HUES64 (cell line): ENCODE measurements around the gene TBC1D22A.

Source experiments
- H3K27ac ChIP-seq: 2 replicates; pipeline ENCODE4 v1.7.0; 2013; ENCODE audit warnings: low read depth, low read length, inconsistent platforms
- H3K27me3 ChIP-seq: 2 replicates; pipeline ENCODE4 v1.6.1; 2013; ENCODE audit warnings: mild to moderate bottlenecking, low read length; ENCODE audit not compliant: insufficient read depth
- H3K36me3 ChIP-seq: 2 replicates; pipeline ENCODE4 v1.6.1; 2013; ENCODE audit warnings: mild to moderate bottlenecking, low read length; ENCODE audit not compliant: insufficient read depth
- H3K4me1 ChIP-seq: 2 replicates; pipeline ENCODE4 v1.6.1; 2013; ENCODE audit warnings: mild to moderate bottlenecking, low read length, moderate library complexity; ENCODE audit not compliant: insufficient read depth
- H3K4me3 ChIP-seq: 2 replicates; pipeline ENCODE4 v1.5.1; 2013; ENCODE audit warnings: mild to moderate bottlenecking, low read length, moderate library complexity
- H3K9ac ChIP-seq: 2 replicates; pipeline ENCODE4 v1.6.1; 2013; ENCODE audit warnings: mild to moderate bottlenecking, low read depth, low read length
- H3K9me3 ChIP-seq: 2 replicates; pipeline ENCODE4 v1.6.1; 2013; ENCODE audit warnings: low read depth, low read length; ENCODE audit not compliant: insufficient read depth
- WGBS: fragments of 150-250, 120-280 bp; methylation state at CpG from one replicate; pipeline ENCODE4 v1.1.7; 2013; ENCODE audit warnings: missing lambda C conversion rate; 5-methylcytosine and 5-hydroxymethylcytosine counted together

The TBC1D22A gene

DNA sequence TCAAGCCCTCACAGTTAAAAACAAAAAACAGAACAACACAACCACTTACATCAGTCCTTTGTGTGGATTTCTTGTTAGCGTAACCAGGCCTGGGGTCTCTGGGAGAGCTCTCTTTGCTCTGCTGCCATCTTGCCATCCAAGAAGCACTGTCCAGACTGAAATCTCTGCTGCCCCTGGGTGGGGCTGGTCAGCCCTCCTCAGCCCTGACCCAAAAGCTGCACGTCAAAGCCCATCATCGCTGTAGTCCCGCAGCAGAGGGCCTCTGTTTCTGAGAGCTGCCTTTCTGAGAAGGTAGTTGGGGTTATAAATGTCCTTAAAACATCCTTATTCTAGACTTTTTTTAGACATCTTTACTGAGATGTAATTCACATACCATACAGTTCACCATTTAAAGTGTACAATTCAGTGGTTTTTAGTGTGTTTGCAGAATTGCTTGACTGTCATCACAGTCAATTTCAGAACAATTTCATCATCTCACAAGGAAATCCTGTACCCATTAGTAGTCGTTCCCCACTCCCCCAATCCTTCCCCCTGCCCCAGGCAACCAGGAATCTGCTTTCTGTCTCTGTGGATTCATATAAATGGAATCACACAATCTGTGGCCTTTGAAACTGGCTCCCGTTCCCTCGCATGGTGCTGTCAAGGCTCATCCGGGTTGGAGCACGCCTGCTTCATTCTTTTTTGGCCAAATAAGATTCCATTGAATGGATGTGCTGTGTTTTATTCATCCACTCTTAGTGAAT is 94.9 kb downstream of the TBC1D22A start:
- H3K36me3 ChIP-seq: no peaks in the 10 kb centered on the region
- no peaks in the 10 kb centered on the region for H3K27me3 ChIP-seq
- H3K4me3 ChIP-seq: no peak overlapping the region
- H3K9ac ChIP-seq: no peak overlapping the region
- WGBS: 95% methylated on average over 9 of the region's 9 CpGs
- no peaks in the 10 kb centered on the region for H3K4me1 ChIP-seq
- H3K9me3 ChIP-seq: no peaks in the 10 kb centered on the region
- H3K27ac ChIP-seq: no peak overlapping the region

DNA sequence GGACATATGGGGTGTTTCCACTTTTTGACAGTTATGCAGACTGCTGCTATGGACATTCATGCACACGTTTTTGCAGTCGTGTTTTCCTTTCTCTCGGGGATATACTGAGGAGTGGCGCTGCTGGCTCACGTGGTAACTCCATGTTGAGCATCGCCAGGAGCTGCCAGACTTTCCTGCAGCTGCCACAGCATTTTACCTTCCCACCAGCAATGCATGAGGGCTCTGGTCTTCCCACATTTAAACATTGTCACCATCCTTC is 95.4 kb downstream of the TBC1D22A start:
- Histone ChIP-seq H3K4me1 (no peaks in the 10 kb centered on the region), H3K27ac (no peak overlapping the region), H3K4me3 (no peak overlapping the region), H3K36me3 (no peaks in the 10 kb centered on the region), H3K27me3 (no peaks in the 10 kb centered on the region), H3K9me3 (no peaks in the 10 kb centered on the region), H3K9ac (no peak overlapping the region)
- WGBS: 94% methylated on average over 6 of the region's 6 CpGs

DNA sequence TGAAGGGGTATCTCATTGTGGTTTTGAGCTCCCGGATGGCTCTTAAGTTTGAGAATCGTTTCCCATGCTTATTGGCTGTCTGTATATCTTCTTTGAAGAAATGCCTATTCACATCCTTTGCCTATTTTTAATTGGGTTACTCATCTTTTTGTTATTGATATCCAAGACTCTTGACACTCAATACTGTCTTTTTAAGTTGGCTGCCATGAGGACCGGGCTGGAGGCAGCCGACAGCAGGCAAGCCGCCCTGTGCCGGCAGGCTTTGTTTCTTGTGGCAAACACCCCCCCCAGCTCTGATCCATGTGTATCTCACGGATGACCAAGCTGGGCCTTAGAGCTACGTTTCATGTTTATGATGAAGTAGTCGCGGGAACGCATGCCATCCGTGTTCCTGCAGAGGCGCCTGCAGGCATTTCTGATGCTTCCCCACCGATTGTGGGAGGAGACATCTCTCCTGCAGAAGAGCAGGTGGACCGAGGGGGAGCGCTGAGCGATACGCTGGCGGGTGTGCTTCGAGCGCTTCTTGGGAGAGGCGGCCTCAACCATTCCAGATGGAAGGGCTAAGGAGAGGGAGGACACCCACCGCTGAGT is 95.8 kb downstream of the TBC1D22A start:
- 96% methylated on average over 23 of the region's 23 CpGs for WGBS
- H3K27me3 ChIP-seq: no peaks in the 10 kb centered on the region

DNA sequence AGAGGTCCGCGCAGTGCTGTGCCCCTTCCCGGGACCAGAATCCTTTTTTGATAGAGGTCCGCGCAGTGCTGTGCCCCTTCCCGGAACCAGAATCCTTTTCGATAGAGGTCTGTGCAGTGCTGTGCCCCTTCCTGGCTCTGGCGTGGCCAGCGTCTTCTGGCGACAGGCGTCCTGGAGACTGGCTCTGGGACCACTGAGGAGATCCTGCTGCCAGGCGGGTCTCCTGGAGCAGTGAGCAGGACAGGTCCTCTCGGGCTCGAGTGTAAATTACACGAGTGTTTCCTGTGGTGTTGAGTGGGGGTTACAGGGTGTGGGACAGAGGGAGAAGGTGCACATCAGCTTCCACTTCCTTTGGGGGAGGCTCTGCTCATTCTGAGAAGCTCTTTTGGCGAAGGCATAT is 98.1 kb downstream of the TBC1D22A start:
- Histone ChIP-seq H3K4me1 (no peaks in the 10 kb centered on the region), H3K27ac (no peak overlapping the region), H3K36me3 (no peaks in the 10 kb centered on the region), H3K9ac (no peak overlapping the region), H3K27me3 (no peaks in the 10 kb centered on the region), H3K4me3 (no peak overlapping the region), H3K9me3 (no peaks in the 10 kb centered on the region)
- 96% methylated on average over 16 of the region's 16 CpGs for WGBS

More for the DNA sequence above, 95.8 kb downstream of the TBC1D22A start:
- Histone ChIP-seq H3K27ac (no peak overlapping the region), H3K4me3 (no peak overlapping the region), H3K36me3 (no peaks in the 10 kb centered on the region), H3K9ac (no peak overlapping the region), H3K9me3 (no peaks in the 10 kb centered on the region), H3K4me1 (no peaks in the 10 kb centered on the region)

DNA sequence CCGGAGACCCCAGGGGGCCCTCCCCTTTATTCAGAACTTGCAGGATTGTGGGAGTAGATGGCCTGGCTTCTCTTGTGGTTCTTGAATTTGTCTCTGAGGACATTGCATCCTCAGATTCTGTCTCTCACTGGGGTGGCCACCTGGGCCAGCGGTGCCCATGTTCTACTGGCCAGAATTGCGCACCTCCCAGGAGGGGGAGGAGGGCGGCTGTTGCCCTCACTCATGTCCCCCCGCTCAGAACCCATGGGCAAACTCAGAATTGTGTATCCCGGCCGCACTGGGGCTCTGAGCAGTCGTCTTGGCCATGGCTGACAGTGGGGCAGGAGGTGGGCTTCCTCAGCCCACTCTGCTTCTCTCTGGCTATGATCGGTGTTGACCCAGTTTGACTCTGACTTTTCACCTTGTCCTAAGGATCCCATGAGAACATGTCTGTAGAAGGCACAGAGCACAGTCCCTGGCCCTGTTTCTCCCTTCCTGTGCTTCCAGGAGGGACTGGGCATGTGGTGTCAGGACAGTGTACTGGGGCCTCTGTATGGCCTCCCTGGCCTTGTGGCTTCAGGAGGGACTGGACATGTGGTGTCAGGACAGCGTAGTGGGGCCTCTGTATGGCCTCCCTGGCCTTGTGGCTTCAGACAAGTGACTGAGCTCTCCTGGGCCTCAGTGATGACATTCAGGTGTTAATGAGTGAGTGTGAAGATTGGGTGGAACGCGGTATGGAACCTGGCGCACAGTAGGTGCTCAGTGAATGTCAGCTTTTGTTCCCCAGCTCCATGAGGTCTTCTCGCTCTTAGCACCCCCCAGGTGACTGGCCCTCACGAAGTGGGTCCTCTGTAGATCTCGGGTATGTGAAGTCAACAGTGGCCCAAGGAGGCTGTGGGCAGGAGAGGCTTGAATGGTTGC is 99.3 kb downstream of the TBC1D22A start:
- H3K27ac ChIP-seq: no peak overlapping the region
- no peaks in the 10 kb centered on the region for H3K9me3 ChIP-seq
- no peak overlapping the region for H3K4me3 ChIP-seq
- no peaks in the 10 kb centered on the region for H3K27me3 ChIP-seq
- 0 out of 2 replicates have a peak, but pooled peaks cover 5% of the 10 kb centered on the region for H3K4me1 ChIP-seq
- H3K36me3 ChIP-seq: no peaks in the 10 kb centered on the region
- no peak overlapping the region for H3K9ac ChIP-seq
- WGBS: 86% methylated on average over 16 of the region's 16 CpGs

DNA sequence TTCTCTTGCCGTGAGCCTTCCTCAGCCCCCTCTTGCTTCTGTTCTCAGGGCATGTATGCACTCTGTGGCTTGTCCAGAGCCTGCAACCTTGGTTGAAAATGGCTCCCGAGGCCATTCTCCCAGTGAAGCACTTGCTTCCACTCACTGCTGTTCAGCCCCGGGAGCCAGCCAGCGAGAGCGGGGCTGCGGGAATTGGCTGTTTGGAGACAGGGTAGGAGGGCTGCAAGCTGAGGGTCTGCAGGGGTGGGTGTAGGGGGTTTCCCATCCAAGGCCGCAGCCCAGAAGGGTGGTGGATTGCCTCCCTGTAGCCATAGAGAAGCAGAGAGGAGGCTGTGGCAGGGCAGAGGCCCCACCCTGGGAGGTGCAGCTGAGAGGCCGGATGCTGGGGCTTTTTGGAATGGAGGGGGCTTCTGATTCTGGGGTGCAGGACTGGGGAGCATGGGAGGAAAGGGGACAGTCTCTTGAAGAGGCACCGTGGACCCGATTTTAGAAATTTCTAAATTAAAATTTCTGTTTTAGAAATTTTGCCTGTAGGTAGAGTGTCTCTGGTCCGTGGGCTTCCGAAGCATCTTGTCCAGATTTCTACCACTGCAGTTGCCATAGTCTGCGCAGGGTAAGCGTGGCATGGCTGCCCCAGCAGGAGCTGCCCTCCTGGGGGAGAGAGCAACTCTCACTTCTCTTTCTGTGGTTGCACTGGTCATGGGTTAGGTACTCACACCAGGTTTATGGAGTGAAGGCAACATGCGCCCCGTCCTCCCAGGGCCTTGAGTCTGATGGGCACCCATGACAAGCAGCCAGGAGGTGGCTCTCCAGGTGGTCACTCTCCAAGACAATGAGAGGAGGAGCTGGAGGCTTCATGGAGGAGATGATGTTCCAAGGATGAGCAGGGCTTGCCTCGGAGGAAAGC is 100.2 kb downstream of the TBC1D22A start:
- no peak overlapping the region for H3K9ac ChIP-seq
- H3K9me3 ChIP-seq: no peaks in the 10 kb centered on the region
- WGBS: 94% methylated on average over 17 of the region's 17 CpGs
- H3K4me1 ChIP-seq: 0 out of 2 replicates have a peak, but pooled peaks cover 6% of the 10 kb centered on the region
- H3K4me3 ChIP-seq: no peak overlapping the region
- H3K27me3 ChIP-seq: no peaks in the 10 kb centered on the region
- H3K27ac ChIP-seq: no peak overlapping the region
- H3K36me3 ChIP-seq: no peaks in the 10 kb centered on the region

DNA sequence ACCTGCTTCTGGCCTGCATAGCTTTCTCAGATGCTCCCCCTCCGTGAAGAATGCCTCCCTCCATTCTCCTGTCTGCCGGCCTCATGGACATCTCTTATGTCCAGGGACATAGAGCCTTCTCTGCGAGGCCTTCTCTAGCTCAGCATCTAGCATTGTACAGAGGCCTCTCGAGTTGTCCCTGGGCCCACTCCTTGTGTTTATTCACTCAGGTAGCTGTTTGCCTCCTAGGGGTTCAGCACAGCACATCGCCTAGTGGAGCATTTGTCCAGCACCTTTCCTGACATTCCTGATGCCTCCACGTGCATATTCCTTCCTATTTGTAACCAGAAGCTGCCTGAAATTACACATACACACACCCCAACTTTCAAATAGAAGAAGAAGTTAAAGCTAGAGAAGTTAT is 101.3 kb downstream of the TBC1D22A start:
- H3K36me3 ChIP-seq: no peaks in the 10 kb centered on the region
- no peak overlapping the region for H3K27ac ChIP-seq
- H3K27me3 ChIP-seq: no peaks in the 10 kb centered on the region
- no peak overlapping the region for H3K9ac ChIP-seq
- 0 out of 2 replicates have a peak, but pooled peaks cover 6% of the 10 kb centered on the region for H3K4me1 ChIP-seq
- H3K9me3 ChIP-seq: no peaks in the 10 kb centered on the region
- no peak overlapping the region for H3K4me3 ChIP-seq
- WGBS: 82% methylated on average over 6 of the region's 6 CpGs

DNA sequence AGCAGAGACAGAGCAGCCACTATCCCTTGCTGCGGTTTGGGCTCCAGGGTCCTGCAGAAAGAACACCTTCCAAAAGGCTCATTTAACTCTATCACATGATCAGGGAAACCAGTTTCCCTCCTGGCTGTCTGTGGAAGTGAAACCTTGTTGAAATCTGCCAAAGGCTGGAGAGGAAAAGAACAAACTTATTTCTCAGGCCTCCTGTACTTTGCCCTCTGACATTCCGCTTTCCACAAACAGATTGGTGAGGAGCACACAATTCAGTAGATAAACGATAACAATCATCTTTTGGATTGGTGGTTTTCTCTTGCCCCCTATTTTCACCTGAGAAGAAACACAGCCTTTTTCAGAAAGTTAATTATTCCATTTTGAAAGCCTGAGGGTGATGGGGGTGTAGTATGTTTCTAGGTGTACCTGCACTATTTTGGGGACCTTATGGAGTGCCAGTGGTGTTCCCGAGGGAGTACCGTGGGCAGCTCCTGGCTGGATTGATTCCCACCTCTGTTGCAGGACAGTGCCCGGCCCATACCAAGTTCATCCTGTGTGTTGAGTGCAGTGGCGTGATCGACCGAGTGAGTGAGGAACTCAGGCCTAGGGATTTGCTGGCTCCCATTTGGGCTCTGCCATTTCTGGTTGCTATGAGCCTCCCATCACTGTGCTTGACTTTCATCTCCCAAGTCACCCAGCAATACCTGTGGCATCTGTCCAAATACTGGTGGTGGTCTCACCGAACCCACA is 102.0 kb downstream of the TBC1D22A start:
- H3K27me3 ChIP-seq: no peaks in the 10 kb centered on the region
- no peaks in the 10 kb centered on the region for H3K36me3 ChIP-seq
- no peak overlapping the region for H3K9ac ChIP-seq
- no peak overlapping the region for H3K4me3 ChIP-seq
- H3K27ac ChIP-seq: no peak overlapping the region
- 96% methylated on average over 10 of the region's 10 CpGs for WGBS
- no peaks in the 10 kb centered on the region for H3K9me3 ChIP-seq
- H3K4me1 ChIP-seq: 0 out of 2 replicates have a peak, but pooled peaks cover 6% of the 10 kb centered on the region

DNA sequence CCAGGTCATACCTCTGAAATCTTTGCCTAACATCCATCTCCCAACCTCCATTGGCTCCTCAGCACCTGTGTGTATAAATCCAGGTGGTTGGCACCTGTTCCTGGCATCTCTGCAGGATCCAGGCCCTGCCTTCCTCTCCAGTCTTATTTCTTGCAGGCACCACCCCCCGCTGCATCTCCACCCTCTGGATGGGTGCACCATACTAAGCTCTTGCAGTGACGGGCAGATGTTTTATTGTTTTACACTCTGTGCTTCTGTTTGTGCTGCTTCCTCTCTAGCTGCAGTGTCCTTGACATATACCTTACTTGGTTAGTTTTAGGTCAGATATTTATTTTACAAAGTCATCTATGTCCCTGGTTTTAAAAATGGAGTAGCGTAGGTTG is 102.6 kb downstream of the TBC1D22A start:
- WGBS: 96% methylated on average over 3 of the region's 3 CpGs
- peaks cover 1% of the 10 kb centered on the region; the same call in 1 of the 2 replicates for H3K36me3 ChIP-seq
- H3K4me1 ChIP-seq: 0 out of 2 replicates have a peak, but pooled peaks cover 6% of the 10 kb centered on the region
- H3K27ac ChIP-seq: no peak overlapping the region
- no peaks in the 10 kb centered on the region for H3K9me3 ChIP-seq
- H3K4me3 ChIP-seq: no peak overlapping the region
- no peaks in the 10 kb centered on the region for H3K27me3 ChIP-seq
- H3K9ac ChIP-seq: no peak overlapping the region

DNA sequence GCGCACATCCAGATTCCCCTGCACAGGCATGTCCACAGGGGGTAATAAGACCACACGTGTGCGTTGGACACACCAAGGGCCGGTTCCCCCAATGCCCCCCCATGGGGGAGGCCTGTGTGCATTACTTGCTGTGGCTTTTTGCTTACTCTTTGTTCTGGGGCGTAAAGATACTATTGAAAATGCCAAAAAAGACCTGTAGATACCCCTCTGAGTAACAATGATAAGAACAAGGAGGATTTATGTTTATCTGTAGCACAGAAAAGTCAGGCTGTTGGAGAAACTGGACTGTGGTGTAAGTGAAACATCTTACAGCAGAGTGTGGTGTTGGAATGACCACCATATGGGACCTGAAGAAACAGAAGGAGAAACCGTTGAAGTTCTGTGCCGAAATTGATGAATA is 103.2 kb downstream of the TBC1D22A start:
- peaks cover under 1% of the 10 kb centered on the region; the same call in 1 of the 2 replicates for H3K9me3 ChIP-seq
- H3K9ac ChIP-seq: no peak overlapping the region
- H3K27ac ChIP-seq: no peak overlapping the region
- peaks cover 7% of the 10 kb centered on the region; the same call in 1 of the 2 replicates for H3K36me3 ChIP-seq
- 0 out of 2 replicates have a peak, but pooled peaks cover 6% of the 10 kb centered on the region for H3K4me1 ChIP-seq
- H3K27me3 ChIP-seq: no peaks in the 10 kb centered on the region
- H3K4me3 ChIP-seq: no peak overlapping the region
- 93% methylated on average over 7 of the region's 7 CpGs for WGBS
